K562 (cell line): ENCODE measurements around the gene MRPS35. TPM values are rescaled to one million over a fixed set of nuclear protein-coding genes. Genes with fewer than 3 reads are reported as not detected.

Source experiments
- ATF6 ChIP-seq: sonication (generic); formaldehyde crosslinking; IDR thresholded peaks from 2 replicates; pipeline ENCODE4 v1.4.0; 2020; ENCODE audit warnings: mild to moderate bottlenecking, missing genetic modification reagents
- E2F3 ChIP-seq: fragments of 250-450 bp; sonication (Bioruptor Pico); IDR thresholded peaks from 2 replicates; pipeline ENCODE4 v1.4.0; 2020; ENCODE audit warnings: mild to moderate bottlenecking
- ETS1 ChIP-seq: conservative IDR thresholded peaks from 2 replicates; pipeline ENCODE4 v1.6.1; 2011; ENCODE audit warnings: low read depth, mild to moderate bottlenecking, low read length; ENCODE audit not compliant: control insufficient read depth
- FOSL1 ChIP-seq: fragments of 200-800 bp; sonication (Bioruptor generic); conservative IDR thresholded peaks from 2 replicates; pipeline ENCODE4 v1.6.1; 2016; ENCODE audit warnings: missing genetic modification characterization, missing compliant biosample characterization
- HMGN3 ChIP-seq: IDR thresholded peaks from 2 replicates; pipeline ENCODE4 v1.6.1; 2011; ENCODE audit warnings: borderline replicate concordance, low read depth, mild to moderate bottlenecking, mixed read lengths, low read length; ENCODE audit not compliant: insufficient read length; ENCODE audit errors: extremely low read depth
- LEF1 ChIP-seq: fragments of 450-650 bp; IDR thresholded peaks from 2 replicates; pipeline ENCODE4 v1.6.1; 2016; ENCODE audit warnings: mild to moderate bottlenecking
- MYBL2 ChIP-seq, 2 experiments: fragments of 450-650 bp in 1 of 2; sonication (generic) in 1 of 2; formaldehyde crosslinking in 1 of 2; IDR thresholded peaks; 2 replicates each; pipeline versions ENCODE4 v1.6.1 to v1.8.1; 2017 to 2022; ENCODE audit warnings: borderline replicate concordance in 1 of 2, inconsistent platforms in 1 of 2, low read depth in 1 of 2, mild to moderate bottlenecking in 1 of 2, missing genetic modification reagents in 1 of 2, moderate library complexity in 1 of 2
- POLR2G ChIP-seq: fragments of 200-400 bp; formaldehyde crosslinking; IDR thresholded peaks from 2 replicates; pipeline ENCODE4 v1.6.1; 2017; ENCODE audit warnings: low read depth, mild to moderate bottlenecking, antibody characterized with exemption, low read length, moderate library complexity
- RBM15 ChIP-seq: fragments of 200-400 bp; formaldehyde crosslinking; IDR thresholded peaks from 2 replicates; pipeline ENCODE4 v1.6.1; 2018; ENCODE audit warnings: mild to moderate bottlenecking, low read length, moderate library complexity; ENCODE audit not compliant: insufficient read depth
- STAG1 ChIP-seq: sonication (generic); formaldehyde crosslinking; IDR thresholded peaks from 2 replicates; pipeline ENCODE4 v1.5.0; 2020; ENCODE audit warnings: missing genetic modification reagents, borderline replicate concordance
- TGIF2 ChIP-seq: sonication (generic); formaldehyde crosslinking; IDR thresholded peaks from 2 replicates; pipeline ENCODE4 v1.8.1; 2022; ENCODE audit warnings: mild to moderate bottlenecking, missing genetic modification reagents, moderate library complexity
- ZBTB7A ChIP-seq: IDR thresholded peaks from 2 replicates; pipeline ENCODE4 v1.6.1; 2011; ENCODE audit warnings: low read depth, mild to moderate bottlenecking, low read length, moderate library complexity, borderline replicate concordance; ENCODE audit not compliant: control insufficient read depth
- ZNF12 ChIP-seq: sonication (generic); formaldehyde crosslinking; IDR thresholded peaks from 2 replicates; pipeline ENCODE4 v1.4.0; 2020; ENCODE audit warnings: mild to moderate bottlenecking, missing genetic modification reagents
- ZNF121 ChIP-seq: sonication (generic); formaldehyde crosslinking; conservative IDR thresholded peaks from 2 replicates; pipeline ENCODE4 v1.8.0; 2022; ENCODE audit warnings: missing genetic modification reagents
- ZNF263 ChIP-seq: sonication (generic); formaldehyde crosslinking; IDR thresholded peaks from 2 replicates; pipeline ENCODE4 v1.8.0; 2022; ENCODE audit warnings: mild to moderate bottlenecking, missing genetic modification reagents, borderline replicate concordance
- ZNF740 ChIP-seq, 3 experiments: fragments of 200-800 bp in 1 of 3; sonication (Bioruptor generic) in 1 of 3; sonication (generic) in 1 of 3; formaldehyde crosslinking in 1 of 3; IDR thresholded peaks; 2 replicates each; pipeline versions ENCODE4 v1.6.1 to v1.8.0; 2016 to 2022; ENCODE audit warnings: mild to moderate bottlenecking in 2 of 3, missing compliant biosample characterization in 2 of 3, missing genetic modification characterization in 2 of 3, missing genetic modification reagents in 1 of 3
- ZNF76 ChIP-seq: fragments of 250-450 bp; sonication (Bioruptor Pico); IDR thresholded peaks from 2 replicates; pipeline ENCODE4 v1.4.0; 2020; ENCODE audit warnings: mild to moderate bottlenecking, moderate library complexity, borderline replicate concordance
- polyA plus RNA-seq, 8 experiments: library from polyadenylated mRNA; depleted of rRNA in 4 of 8; stranded (reverse) in 5 of 8; unstranded in 3 of 8; fragments of >200 nt; fragmentation: Nextera tagmentation in 2 of 8; fragmentation: Illumina TruSeq in 1 of 8; extraction: Ambion mirVana in 2 of 8; extraction: Trizol in 1 of 8; gene quantifications; 2 replicates each; pipeline versions ENCODE4 v1.2.1 to v1.2.3, GENCODE V29; 2011 to 2014; ENCODE audit warnings: inconsistent platforms in 1 of 8, missing spikeins in 1 of 8
- total RNA-seq, 7 experiments: library from RNA; depleted of rRNA in 6 of 7; stranded (reverse); fragments of >200 nt in 6 of 7; fragmentation: Illumina TruSeq in 2 of 7; extraction: Trizol in 2 of 7; gene quantifications; 2 replicates each; pipeline versions ENCODE4 v1.2.1 to v1.2.3, GENCODE V29; 2011 to 2021; ENCODE audit warnings: low replicate concordance in 1 of 7

Gene MRPS35
- total and polyA plus RNA-seq, 9 of the 15 experiments (the other 6 are each of a cell fraction or from before 2014, with no cell fraction given): 79.0 to 183 (median 114) TPM

GRCh38 chr12:27779920-27780611 lies 69.4 kb downstream of the MRPS35 start, which contains the start of the genes KLHL42 and MANSC4 (continued):
- peak; percentile 75 for TF ChIP-seq ZNF263 (CRISPR knock-in tag)
- TF ChIP-seq LEF1: no peak
- TF ChIP-seq TGIF2 (CRISPR knock-in tag): 0 out of 2 replicates have a peak, but pooled peaks have one; percentile 17
- no peak for TF ChIP-seq STAG1 (CRISPR knock-in tag)
- TF ChIP-seq RBM15: no peak
- peak; percentile 26 for TF ChIP-seq HMGN3
- no peak for TF ChIP-seq ZNF121 (CRISPR knock-in tag)
- 0 out of 2 replicates have a peak, but pooled peaks have one; percentile 45 for TF ChIP-seq ATF6 (CRISPR knock-in tag)
- TF ChIP-seq ZNF12: peak; percentile 60; the same call in 1 of the 2 replicates
- TF ChIP-seq ZBTB7A: peak; percentile 34; the same call in 1 of the 2 replicates
- TF ChIP-seq FOSL1 (tag): peak; percentile 33; the same call in 1 of the 2 replicates
- no peak for TF ChIP-seq MYBL2 (IDR thresholded peaks at IDR 0.05; ENCODE audit: low read depth)
- TF ChIP-seq MYBL2 (CRISPR knock-in tag; IDR thresholded peaks at IDR 0.05; ENCODE audit: borderline replicate concordance): no peak
- TF ChIP-seq ETS1: 0 out of 2 replicates have a peak, but pooled peaks have one; percentile 15
- TF ChIP-seq ZNF740 (CRISPR knock-in tag; IDR thresholded peaks at IDR 0.05): 0 out of 2 replicates have a peak, but pooled peaks have one; percentile 13
- TF ChIP-seq ZNF740 (tag; IDR thresholded peaks at IDR 0.05): no peak
- peak; percentile 32; the same call in 1 of the 2 replicates for TF ChIP-seq ZNF76
- peak; percentile 88 for TF ChIP-seq POLR2G
- peak; percentile 34; the same call in 1 of the 2 replicates for TF ChIP-seq E2F3
